Fibroblast of mammary gland (primary cell): ENCODE measurements around the gene SKI.
"Not testable (repeated sequence)": the region's sequence is repeated elsewhere in the genome, so short reads cannot be mapped to it uniquely, and the experiment has no call there.

Source experiments
- DNase-seq: peaks from one replicate; pipeline ENCODE4 v3.0.0-alpha.2; 2010; ENCODE audit warnings: low read depth
- H3K4me3 ChIP-seq: 2 replicates; pipeline ENCODE4 v1.5.1; 2011; ENCODE audit warnings: low read depth, mild to moderate bottlenecking, low read length, moderate library complexity; ENCODE audit not compliant: control insufficient read depth
- CTCF ChIP-seq: conservative IDR thresholded peaks from 2 replicates; pipeline ENCODE4 v1.5.1; 2011; ENCODE audit warnings: low read depth, low read length, inconsistent platforms; ENCODE audit not compliant: control insufficient read depth, insufficient read depth

Gene SKI

DNA sequence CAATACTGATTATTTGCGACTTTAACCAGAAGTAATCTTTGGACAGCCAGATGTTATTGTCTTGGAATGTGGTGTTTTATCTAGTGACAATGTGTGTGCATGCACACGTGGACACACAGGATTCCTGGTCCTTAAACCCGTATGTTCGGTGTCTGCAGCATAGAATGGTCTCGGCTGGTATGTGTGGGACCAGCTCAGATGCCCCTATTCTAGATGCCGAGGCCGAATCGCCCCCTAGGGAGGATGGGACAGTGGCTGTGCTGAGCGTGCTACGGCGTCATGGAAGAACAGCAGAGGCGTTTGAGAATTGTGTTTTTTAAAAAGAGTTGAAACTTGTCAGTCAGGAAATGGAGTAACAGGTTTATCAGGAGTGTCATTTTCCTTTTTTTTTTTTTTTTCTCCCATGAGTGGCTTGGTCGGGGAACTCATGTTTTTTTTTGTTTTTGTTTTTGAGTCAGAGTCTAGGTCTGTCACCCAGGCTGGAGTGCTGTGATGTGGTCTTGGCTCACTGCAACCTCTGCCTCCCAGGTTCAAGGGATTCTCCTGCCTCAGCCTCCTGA is 30.1 kb downstream of the SKI start:
- no peak for DNase-seq
- no peak overlapping the region for H3K4me3 ChIP-seq

DNA sequence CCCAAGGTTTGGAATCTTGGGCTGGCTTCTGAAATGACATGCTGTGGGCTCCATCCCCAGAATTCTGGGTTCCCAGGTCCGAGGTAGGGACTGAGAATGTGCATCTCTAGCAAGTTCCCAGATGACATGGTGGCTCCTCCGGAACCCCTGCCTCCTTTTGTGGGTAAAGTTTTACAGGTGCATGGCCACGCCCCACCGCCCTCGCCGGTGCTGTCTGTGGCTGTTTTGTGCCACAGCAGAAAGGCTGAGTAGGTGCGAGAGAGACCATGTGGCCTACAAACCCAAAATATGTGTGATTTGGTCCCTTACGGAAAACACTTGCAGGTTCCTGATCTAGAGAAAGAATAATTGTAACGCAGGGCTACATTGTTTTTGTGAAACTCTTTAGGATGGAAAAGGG is 30.9 kb downstream of the SKI start:
- TF ChIP-seq CTCF, result no peak
- no peak for DNase-seq
- no peak overlapping the region for H3K4me3 ChIP-seq

More for the DNA sequence above, 30.1 kb downstream of the SKI start:
- TF ChIP-seq CTCF, result no peak

GRCh38 chr1:2259668-2260402 is 31.7 kb downstream of the SKI start:
- DNase-seq, result no peak
- TF ChIP-seq CTCF, result no peak
- H3K4me3 ChIP-seq, result no peak overlapping the region

DNA sequence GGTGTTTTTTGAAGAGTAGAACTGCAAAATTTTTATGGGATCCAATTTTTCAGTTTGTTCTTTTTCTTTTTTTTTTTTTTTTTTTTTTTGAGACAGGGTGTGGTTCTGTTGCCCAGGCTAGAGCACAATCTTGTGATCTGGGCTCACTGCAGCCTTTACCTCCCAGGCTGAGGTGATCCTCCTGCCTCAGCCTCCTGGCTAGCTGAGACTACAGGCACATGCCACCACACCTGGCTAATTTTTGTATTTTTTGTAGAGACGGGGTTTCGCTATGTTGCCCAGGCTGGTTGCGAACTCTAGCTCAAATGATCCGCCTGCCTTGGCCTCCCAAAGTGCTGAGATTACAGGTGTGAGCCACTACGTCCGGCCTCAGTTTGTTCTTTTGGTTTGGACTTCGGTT is 32.4 kb downstream of the SKI start:
- not testable (repeated sequence) for DNase-seq, H3K4me3 ChIP-seq

GRCh38 chr1:2260917-2261316 is 32.8 kb downstream of the SKI start:
- DNase-seq, result no peak
- TF ChIP-seq CTCF, result no peak
- no peak overlapping the region for H3K4me3 ChIP-seq

DNA sequence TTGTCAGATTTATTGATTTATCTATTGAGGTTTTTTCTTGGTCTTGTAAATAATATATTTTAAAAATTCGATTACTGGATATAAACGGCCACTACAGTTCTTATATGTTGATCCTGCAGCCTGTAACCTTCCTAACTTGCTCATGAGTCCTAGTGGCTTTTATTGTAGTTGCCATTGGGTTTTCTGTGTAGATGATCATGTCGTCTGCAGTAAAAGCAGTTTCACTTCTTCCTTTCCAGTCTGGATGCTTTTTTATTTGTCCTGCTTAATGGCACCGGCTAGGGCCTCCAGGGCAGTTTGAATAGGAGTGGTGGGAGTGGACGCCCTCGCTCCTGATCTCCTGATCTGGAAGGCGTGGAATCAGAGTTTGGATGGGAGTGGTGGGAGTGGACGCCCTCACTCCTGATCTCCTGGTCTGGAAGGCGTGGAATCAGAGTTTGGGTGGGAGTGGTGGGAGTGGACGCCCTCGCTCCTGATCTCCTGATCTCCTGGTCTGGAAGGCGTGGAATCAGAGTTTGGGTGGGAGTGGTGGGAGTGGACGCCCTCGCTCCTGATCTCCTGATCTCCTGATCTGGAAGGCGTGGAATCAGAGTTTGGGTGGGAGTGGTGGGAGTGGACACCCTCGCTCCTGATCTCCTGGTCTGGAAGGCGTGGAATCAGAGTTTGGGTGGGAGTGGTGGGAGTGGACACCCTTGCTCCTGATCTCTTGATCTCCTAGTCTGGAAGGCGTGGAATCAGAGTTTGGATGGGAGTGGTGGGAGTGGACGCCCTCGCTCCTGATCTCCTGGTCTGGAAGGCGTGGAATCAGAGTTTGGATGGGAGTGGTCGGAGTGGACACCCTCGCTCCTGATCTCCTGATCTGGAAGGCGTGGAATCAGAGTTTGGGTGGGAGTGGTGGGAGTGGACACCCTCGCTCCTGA is 33.6 kb downstream of the SKI start:
- not testable (repeated sequence) for DNase-seq, H3K4me3 ChIP-seq

DNA sequence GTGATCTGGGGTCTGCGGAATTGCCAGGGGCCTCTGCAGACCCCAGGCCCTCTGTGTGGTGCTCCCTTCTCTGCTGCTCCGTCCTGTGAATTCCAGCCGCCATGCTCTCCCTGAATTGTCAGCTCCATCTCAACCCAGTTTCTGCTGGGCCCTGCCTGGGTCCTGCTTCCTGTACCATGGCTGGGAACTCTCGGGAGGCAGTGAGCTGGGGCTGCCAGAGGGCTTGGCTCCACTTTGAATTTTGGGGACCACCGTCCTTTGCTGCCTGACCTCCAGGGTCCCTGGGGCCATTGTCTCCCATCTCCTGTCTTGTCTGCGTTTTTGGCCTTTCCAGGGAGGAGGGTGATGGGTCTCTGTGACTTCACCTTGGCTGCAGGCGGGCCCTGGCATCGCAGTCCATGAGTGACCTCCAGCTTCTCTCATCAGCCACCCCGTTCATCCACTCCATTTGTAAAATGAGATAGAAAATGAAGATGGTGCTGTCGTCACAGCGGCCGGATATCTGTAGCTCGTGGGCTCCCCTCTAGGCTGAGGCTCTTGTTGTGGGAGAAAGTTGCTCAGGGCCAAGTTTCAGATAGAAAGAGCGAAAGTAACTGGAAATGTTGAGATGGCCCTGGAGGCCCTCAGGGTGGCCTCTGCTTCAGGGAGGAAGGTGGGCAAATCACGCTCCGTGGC is 38.3 kb downstream of the SKI start:
- no peak overlapping the region for H3K4me3 ChIP-seq
- DNase-seq, result no peak
- no peak for TF ChIP-seq CTCF
